B cell (primary cell): Measurements from ENCODE around the gene GUCY2F.

Experiments used
- EZH2 ChIP-seq: IDR thresholded peaks from 2 replicates; pipeline ENCODE4 v1.6.1; 2012; ENCODE audit warnings: borderline replicate concordance, low read depth, mild to moderate bottlenecking, moderate library complexity, low read length; ENCODE audit not compliant: insufficient read depth, poor library complexity, severe bottlenecking
- TF ChIP-seq, protein P1 (sequence below): fragments of 200-600 bp; IDR thresholded peaks from one replicate; pipeline ENCODE4 v1.8.0; 2022; ENCODE audit warnings: antibody characterized with exemption, mild to moderate bottlenecking

DNA sequence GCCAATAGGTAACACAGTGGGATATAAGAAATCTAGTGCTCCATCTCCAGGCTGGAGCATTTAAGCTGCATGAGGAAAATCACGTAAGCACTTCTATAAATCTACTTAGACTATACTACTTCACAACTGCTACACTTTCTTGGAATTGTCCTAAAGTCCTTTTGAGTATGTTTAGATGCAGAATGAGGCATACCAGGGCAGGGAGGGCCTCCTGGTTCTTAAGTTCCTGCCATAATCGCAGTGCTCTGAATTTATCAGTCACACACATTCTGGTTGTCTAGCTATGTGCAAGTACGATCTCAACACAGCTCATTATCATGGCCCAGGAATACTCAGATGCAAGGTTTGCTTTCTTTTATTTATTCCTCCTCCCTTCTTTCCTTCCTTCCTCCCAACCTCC lies 130.3 kb downstream of the GUCY2F start:
- TF ChIP-seq, protein P1, sequence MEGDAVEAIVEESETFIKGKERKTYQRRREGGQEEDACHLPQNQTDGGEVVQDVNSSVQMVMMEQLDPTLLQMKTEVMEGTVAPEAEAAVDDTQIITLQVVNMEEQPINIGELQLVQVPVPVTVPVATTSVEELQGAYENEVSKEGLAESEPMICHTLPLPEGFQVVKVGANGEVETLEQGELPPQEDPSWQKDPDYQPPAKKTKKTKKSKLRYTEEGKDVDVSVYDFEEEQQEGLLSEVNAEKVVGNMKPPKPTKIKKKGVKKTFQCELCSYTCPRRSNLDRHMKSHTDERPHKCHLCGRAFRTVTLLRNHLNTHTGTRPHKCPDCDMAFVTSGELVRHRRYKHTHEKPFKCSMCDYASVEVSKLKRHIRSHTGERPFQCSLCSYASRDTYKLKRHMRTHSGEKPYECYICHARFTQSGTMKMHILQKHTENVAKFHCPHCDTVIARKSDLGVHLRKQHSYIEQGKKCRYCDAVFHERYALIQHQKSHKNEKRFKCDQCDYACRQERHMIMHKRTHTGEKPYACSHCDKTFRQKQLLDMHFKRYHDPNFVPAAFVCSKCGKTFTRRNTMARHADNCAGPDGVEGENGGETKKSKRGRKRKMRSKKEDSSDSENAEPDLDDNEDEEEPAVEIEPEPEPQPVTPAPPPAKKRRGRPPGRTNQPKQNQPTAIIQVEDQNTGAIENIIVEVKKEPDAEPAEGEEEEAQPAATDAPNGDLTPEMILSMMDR, result no peak
- TF ChIP-seq EZH2, result no peak
